Erythroblast (primary cell): Measurements from ENCODE around the gene KAZN.
"Not testable (repeated sequence)": the region's sequence is repeated elsewhere in the genome, so short reads cannot be mapped to it uniquely, and the experiment has no call there.

Experiments
- DNase-seq, 2 experiments: peaks; one replicate each; lab custom pipeline; 2025; lab: John Stamatoyannopoulos, UW
- GATA1 ChIP-seq: IDR thresholded peaks from 2 replicates; pipeline ENCODE4 v1.6.1; 2011; ENCODE audit warnings: low read depth, mild to moderate bottlenecking, control low read depth, low read length, moderate library complexity
- POLR2A ChIP-seq: IDR thresholded peaks from 2 replicates; pipeline ENCODE4 v1.6.1; 2011; ENCODE audit warnings: mild to moderate bottlenecking, low read length

KAZN gene

DNA sequence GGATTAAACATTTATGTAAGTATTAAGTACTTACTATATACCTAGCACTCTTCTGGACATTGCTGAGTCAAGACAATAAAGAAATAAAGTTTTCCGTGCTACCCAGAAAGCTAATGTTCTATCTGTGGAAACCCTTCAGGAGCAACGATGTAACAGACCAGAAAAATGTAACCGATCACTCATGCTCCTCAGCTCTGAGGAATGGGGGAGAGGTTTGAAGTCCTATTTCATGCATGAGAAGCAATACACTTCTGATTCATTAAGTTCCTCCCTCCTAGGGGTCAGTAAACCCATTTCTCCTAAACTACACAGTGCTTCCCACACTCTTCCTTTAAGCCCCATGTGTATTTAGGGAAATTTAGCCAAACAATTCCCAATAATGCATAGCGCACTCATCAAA is 25.6 kb upstream of the KAZN start:
- DNase-seq = no peak
- TF ChIP-seq POLR2A (no peak), GATA1 (no peak)

DNA sequence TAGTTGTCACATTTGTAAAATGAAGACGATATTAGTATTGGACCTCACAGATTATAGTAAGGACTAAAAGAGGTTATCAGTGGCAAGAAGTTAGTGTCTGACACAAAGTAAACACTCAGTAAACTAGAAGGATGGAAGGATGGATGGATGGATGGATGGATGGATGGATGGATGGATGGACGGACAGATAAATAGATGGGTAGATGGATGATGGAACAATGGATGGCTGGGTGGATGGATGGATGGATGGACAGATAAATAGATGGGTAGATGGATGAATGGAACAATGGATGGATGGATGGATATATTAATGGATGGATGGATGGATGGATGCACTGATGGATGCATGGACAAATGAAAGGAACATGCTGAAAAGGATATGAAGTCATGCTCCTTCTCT is 22.3 kb upstream of the KAZN start:
- DNase-seq = no peak
- TF ChIP-seq POLR2A = no peak
- TF ChIP-seq GATA1 = no peak

DNA sequence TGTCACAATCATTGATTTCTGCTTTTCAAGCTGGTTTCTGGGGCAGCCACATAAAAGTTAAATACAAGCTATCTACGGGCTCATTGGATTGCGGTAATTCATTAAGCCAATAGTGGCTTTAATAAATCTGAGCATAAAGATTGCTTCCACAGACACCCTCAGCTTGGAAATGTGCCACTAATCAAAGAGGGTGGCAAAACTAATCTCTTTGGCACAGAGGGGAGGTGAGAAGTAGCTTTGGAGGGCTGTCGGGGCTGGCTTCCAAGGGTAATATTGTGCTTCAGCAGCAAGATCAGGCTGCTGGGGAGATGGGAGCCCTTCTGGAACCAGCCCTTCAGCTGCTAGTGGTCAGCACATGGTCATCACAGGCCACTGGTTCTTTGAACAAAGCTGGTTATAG is 21.2 kb upstream of the KAZN start:
- TF ChIP-seq GATA1 (no peak), POLR2A (no peak)
- DNase-seq = no peak

DNA sequence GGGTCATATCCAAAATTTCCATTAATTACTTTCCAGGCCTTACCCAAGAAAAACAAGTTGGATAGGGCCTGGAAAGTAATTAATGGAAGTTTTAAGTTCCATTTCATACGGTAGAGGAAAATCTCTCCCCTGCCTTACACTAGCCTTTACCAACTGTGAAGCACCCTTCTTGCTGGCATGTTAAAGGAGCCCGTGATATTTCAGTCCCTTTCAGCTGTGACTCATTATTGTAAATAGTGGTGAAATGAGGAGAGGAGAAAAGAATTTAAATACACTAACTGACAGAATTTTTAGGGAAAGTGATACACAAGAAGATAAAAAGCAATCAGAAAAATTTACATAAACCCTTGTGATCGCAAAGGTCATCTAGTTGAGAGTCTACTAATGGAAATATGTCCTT is 20.3 kb upstream of the KAZN start:
- DNase-seq = no peak
- no peak for TF ChIP-seq POLR2A
- no peak for TF ChIP-seq GATA1

DNA sequence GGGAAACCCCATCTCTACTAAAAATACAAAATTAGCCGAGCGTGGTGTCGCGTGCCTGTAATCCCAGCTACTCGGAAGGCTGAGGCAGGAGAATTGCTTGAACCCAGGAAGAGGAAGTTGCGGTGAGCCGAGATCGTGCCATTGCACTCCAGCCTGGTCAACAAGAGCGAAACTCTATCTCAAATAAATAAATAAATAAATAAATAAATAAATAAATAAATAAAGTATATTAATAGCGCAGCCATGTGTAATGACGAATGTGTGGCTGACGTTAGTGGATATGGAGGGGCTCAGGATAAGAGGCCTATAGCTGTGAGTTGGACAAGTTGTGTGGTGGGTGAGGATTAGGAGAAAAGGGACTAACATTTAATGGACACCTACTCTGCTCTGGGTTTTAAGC is 18.2 kb upstream of the KAZN start:
- DNase-seq = not testable (repeated sequence)

DNA sequence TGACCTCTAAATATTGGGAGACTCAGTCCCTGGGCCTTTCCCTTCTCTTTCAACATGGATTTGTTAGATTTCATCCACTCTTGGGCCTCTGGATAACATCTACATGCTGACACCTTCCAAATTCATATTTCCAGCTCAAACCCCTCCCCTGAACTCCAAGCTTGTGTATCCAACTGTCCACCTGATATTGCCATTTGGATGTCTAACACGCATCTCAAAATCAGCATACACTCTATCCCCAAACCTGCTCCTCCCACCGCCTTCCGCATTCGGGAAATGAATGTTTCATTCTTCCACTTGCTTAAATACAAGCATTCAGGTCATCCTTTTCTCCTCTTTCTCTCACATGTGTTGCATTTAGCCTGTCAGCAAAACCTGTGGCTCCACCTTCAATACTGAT is 17.5 kb upstream of the KAZN start:
- TF ChIP-seq GATA1 = no peak
- no peak for TF ChIP-seq POLR2A
- DNase-seq = no peak

DNA sequence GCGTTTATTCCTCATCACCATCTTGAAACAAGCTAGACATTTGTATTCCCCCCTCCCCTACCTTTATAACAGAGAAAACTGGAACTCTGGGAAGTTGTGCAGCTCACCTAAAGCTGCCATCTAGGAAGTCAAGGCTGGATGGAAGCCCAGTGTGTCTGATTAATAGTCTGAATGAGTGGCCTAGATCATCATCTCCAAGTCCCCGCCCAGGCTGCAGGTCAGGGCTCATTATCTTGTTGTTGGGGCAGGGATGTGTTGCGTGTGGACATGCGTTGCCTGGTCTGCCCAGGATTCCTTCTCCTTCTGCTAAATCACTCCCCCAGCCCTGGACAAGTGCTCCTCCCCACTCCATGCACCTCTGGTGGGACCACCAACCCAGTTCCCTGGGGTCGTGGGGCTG is 14.7 kb upstream of the KAZN start:
- TF ChIP-seq POLR2A (no peak), GATA1 (no peak)
- DNase-seq = no peak

DNA sequence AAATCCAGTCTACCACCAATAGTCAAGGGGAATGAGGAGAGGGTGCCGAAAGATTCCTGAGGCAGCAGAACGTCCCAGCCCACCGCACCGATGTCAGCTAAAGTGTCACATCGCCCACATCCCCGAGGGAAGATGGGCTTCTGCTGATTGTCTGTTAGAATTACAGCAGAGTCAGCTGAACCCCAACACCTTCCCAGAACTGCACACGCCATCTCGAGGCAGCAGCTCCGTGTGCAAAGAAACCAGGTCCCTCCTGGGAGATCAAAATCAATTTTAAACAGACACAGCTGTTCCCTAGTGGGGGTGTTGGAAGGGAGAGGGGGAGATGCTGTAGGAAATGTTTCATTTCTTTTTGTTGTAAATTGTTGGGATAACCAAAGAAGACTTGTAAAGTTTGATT is 12.8 kb upstream of the KAZN start:
- TF ChIP-seq POLR2A = no peak
- TF ChIP-seq GATA1 = no peak
- DNase-seq = no peak

DNA sequence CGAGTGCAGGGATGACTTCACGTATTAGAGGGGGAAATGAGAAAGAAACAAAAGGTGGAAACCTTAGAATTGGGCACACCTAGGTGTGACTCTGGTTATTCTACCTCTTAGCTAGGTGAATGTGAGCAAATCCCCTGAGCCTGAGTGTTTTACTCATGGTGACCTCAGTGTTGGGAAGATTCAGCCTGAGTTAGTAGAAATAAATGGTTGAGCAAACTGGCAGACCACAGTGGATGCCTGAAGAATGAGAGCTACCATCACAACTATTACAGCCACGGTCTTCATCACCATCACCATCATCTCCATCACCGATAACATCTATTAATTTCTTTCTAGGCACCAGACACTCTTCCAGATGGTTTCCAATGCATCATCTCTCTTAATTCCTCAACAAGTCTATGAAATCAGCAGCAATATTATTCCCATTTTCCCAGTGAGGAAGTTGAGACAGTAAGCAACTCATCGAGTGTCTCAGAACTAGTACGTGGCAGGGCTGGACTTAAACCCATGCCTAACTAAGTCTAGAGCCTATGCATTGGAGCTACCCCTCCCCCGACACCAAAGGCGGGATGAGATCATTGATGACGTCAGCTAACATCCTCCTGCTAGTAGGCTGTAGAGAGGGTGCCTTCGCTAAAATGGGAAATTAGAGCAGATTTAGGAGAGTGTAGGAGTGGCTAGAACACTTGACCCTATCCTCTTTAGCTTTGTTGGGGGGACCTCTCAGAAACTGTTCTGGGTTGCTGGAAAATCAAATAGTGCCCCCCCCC is 7.9 kb upstream of the KAZN start:
- TF ChIP-seq POLR2A = no peak
- DNase-seq = peak in 1 of 2 experiments; percentile 14

DNA sequence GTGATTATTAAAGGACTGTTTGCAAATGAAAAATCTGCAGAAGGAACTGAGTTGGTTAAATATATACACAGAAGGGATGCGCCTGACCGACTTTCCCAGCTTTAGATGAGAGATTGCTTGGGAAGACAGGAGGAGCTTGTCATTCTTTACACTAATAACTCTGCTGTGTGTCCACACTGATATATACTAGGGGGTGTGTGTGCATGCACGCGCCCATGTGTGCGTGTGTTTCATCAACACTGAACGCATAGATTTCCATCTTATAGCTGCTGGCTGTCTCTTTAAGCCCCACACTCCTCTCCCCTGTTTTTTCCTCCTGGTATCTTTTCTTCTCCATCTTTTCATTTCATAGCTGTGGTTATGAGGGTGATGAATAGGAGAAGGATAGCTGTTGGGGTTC is 6.9 kb upstream of the KAZN start:
- TF ChIP-seq GATA1 (no peak), POLR2A (no peak)
- DNase-seq = no peak

DNA sequence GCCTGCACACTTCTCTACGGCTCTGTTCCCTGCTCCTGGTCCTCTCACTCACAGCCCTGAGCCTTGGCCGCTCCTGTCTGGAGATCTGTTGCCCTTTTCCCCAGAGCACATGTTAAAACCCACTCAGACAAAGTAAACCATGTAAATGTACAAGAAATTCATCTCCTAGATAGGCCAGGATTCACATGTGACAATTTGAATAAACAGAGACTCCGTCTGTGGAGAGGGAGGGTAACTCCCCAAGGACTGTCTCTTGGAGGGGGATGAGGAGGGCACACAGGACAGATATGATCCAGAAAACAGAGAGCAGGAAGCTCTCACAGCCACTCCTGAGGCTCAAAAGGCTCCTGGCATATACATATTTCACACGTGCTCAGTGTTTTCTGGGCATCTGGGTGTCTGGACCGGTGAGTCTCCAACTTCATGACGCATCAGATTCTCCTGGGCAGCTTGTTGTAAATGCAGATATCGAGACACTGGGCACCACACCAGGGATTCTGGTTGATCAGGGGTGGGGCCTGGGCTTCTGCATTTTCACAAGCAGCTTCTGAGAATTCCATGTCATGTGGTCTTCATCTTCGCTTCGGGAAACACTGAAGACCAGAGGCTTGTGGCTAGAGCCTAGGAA is 6.4 kb upstream of the KAZN start:
- no peak for DNase-seq
- TF ChIP-seq GATA1 (no peak), POLR2A (no peak)

DNA sequence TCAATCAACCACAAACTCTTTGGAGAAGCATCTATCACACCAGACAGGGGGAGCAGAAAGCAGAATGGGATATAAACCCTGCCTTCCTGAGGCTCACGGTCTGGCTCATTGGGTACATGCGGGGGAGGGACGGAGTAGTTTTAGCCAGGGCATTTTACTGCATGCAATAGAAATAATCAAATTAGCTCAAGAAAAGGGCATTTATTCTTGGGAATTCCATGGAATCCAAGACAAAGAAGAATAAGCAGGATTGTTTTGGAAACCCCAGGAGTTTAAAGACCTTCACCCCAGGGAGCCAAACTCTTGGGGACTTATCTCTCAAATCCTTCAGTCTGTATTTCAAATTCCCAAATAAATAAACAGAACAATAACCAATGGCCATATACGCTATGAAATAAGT is 5.2 kb upstream of the KAZN start:
- no peak for DNase-seq

DNA sequence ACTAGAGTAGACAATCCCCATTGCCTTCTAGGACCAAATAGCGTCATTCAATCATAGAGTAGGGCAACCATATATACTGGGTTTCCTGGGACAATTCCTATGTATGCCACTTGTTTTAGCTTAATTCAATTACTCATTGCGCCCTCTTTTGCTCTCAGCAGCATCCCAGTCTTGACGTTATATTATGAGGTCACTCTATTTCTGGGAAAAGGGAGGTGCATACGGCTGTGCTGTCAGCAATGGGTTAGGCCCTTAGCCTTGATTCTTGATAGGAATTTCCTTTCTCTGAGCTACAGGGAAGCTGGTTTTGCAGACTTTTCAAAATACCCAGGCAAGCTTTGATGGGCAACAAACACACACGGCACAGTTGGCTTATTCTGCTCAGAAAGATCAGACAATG is 4.4 kb upstream of the KAZN start:
- no peak for TF ChIP-seq GATA1
- no peak for TF ChIP-seq POLR2A
- no peak for DNase-seq

More for the DNA sequence above, 5.2 kb upstream of the KAZN start:
- TF ChIP-seq POLR2A = no peak

DNA sequence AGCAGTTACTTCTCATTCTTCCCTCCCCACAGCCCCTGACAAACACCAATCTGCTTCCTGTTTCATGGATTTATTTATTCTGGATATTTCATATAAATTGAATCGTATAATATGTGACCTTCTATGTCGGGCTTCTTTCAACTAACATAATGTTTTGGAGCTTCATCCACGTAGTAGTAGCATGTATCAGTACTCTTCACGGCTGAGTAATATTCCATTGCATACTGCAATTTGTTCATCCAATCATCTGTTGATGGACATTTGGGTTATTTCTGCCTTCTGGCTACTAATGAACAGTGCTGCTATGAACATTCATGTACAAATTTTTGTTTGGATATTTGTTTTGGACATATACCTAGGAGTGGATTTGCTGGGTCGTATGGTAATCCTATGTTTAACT is 1.9 kb upstream of the KAZN start:
- no peak for TF ChIP-seq GATA1
- no peak for TF ChIP-seq POLR2A
- no peak for DNase-seq
